DMS79 treated with DMSO at 0.1 percent for 48 hours (cell line): ENCODE data around the gene EFL1.

Source experiments
- DNase-seq: peaks from one replicate; lab custom pipeline; 2025; lab: John Stamatoyannopoulos, UW

The EFL1 gene

GRCh38 chr15:82122746-82123400, 139.7 kb downstream of the EFL1 start:
- DNase-seq: no peak

- no peak for DNase-seq
Observed at GRCh38 chr15:82118040-82118439, 144.5 kb downstream of the EFL1 start.

- DNase-seq: no peak
Observed at GRCh38 chr15:82117296-82117695, 145.2 kb downstream of the EFL1 start.

- no peak for DNase-seq
Observed at GRCh38 chr15:82114660-82115059, 147.9 kb downstream of the EFL1 start.

- no peak for DNase-seq
Observed at GRCh38 chr15:82113106-82113715, 149.3 kb downstream of the EFL1 start.

- no peak for DNase-seq
Observed at GRCh38 chr15:82111918-82112317, 150.6 kb downstream of the EFL1 start.

- no peak for DNase-seq
Observed at GRCh38 chr15:82110144-82110543, 152.4 kb downstream of the EFL1 start.

GRCh38 chr15:82108489-82109078, 153.9 kb downstream of the EFL1 start:
- DNase-seq: peak; percentile 2

- no peak for DNase-seq
Observed at GRCh38 chr15:82106679-82107078, 155.9 kb downstream of the EFL1 start.

- peak; percentile 43 for DNase-seq
Observed at GRCh38 chr15:82105451-82106215, 156.9 kb downstream of the EFL1 start.

- no peak for DNase-seq
Observed at GRCh38 chr15:82103468-82103867, 159.1 kb downstream of the EFL1 start.

GRCh38 chr15:82100111-82100929, 162.2 kb downstream of the EFL1 start:
- no peak for DNase-seq

- DNase-seq: no peak
Observed at GRCh38 chr15:82098674-82099073, 163.9 kb downstream of the EFL1 start.

GRCh38 chr15:82095803-82096202, 166.7 kb downstream of the EFL1 start:
- DNase-seq: no peak

GRCh38 chr15:82093774-82094211, 168.7 kb downstream of the EFL1 start:
- no peak for DNase-seq

GRCh38 chr15:82093325-82093724, 169.2 kb downstream of the EFL1 start:
- no peak for DNase-seq

GRCh38 chr15:82091636-82092140, 170.8 kb downstream of the EFL1 start:
- no peak for DNase-seq

- no peak for DNase-seq
Observed at GRCh38 chr15:82086243-82086995, 176.1 kb downstream of the EFL1 start.

- DNase-seq: no peak
Observed at GRCh38 chr15:82081914-82082762, 180.4 kb downstream of the EFL1 start.

- DNase-seq: no peak
Observed at GRCh38 chr15:82080774-82081173, 181.8 kb downstream of the EFL1 start.
